PFSK-1 (cell line): ENCODE data around the gene S100A9.

Source experiments
- FOXP2 ChIP-seq: optimal IDR thresholded peaks from 2 replicates; pipeline ENCODE3; 2011; ENCODE audit warnings: borderline replicate concordance, control low read depth, inconsistent platforms; ENCODE audit not compliant: insufficient read depth; ENCODE audit errors: extremely low read length, extremely low read depth
- POLR2AphosphoS5 ChIP-seq: IDR thresholded peaks from 2 replicates; pipeline ENCODE4 v1.6.1; 2012; ENCODE audit warnings: low read depth, mild to moderate bottlenecking, control low read depth, low read length, moderate library complexity
- REST ChIP-seq, 2 experiments: IDR thresholded peaks; 2 replicates each; pipeline versions ENCODE4 v1.6.1 to v1.8.0; 2011 to 2012; ENCODE audit warnings: low read depth in 2 of 2, low read length in 2 of 2, control low read depth in 1 of 2, inconsistent platforms in 1 of 2, mild to moderate bottlenecking in 1 of 2, moderate library complexity in 1 of 2; ENCODE audit not compliant: insufficient read depth in 1 of 2
- SIN3A ChIP-seq: IDR thresholded peaks from 2 replicates; pipeline ENCODE4 v1.6.1; 2012; ENCODE audit warnings: mild to moderate bottlenecking, low read length, moderate library complexity, borderline replicate concordance; ENCODE audit not compliant: insufficient read depth
- TAF1 ChIP-seq: IDR thresholded peaks from 2 replicates; pipeline ENCODE4 v1.6.1; 2012; ENCODE audit warnings: low read length, control low read depth, borderline replicate concordance; ENCODE audit not compliant: insufficient read depth

GRCh38 chr1:153358691-153358975 is 979 bp downstream of the S100A9 start:
- TF ChIP-seq POLR2AphosphoS5 (no peak), REST (IDR thresholded peaks at IDR 0.05; ENCODE audit: insufficient read depth in 1 of 2, low read depth in 2 of 2, low read length in 2 of 2) (no peak), TAF1 (no peak), FOXP2 (no peak), SIN3A (no peak)
